Hematopoietic multipotent progenitor cell treated with erythropoietin and hydrocortisone succinate and interleukin-3 and kit ligand, for 8 days (in vitro differentiated cells): ENCODE data around the gene XRCC1.
"Not testable (repeated sequence)": the region's sequence is repeated elsewhere in the genome, so short reads cannot be mapped to it uniquely, and the experiment has no call there.

ENCODE experiments used
- DNase-seq: peaks from one replicate; pipeline ENCODE4 v3.0.0-alpha.2; 2015

The XRCC1 gene, protein sequence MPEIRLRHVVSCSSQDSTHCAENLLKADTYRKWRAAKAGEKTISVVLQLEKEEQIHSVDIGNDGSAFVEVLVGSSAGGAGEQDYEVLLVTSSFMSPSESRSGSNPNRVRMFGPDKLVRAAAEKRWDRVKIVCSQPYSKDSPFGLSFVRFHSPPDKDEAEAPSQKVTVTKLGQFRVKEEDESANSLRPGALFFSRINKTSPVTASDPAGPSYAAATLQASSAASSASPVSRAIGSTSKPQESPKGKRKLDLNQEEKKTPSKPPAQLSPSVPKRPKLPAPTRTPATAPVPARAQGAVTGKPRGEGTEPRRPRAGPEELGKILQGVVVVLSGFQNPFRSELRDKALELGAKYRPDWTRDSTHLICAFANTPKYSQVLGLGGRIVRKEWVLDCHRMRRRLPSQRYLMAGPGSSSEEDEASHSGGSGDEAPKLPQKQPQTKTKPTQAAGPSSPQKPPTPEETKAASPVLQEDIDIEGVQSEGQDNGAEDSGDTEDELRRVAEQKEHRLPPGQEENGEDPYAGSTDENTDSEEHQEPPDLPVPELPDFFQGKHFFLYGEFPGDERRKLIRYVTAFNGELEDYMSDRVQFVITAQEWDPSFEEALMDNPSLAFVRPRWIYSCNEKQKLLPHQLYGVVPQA

GRCh38 chr19:43575156-43575950 lies at the start of gene XRCC1, which contains the start of gene PINLYP:
XRCC1 (minus strand) TSS chr19:43575527; CDS start chr19:43575458, 69 bp downstream.
PINLYP (plus strand) TSS chr19:43575801; CDS start chr19:43577192, 1,391 bp downstream.
- DNase-seq: peak; percentile 99

- DNase-seq: peak; percentile 92
Measured at GRCh38 chr19:43624933-43625332, 49.6 kb upstream of the XRCC1 start.

DNA sequence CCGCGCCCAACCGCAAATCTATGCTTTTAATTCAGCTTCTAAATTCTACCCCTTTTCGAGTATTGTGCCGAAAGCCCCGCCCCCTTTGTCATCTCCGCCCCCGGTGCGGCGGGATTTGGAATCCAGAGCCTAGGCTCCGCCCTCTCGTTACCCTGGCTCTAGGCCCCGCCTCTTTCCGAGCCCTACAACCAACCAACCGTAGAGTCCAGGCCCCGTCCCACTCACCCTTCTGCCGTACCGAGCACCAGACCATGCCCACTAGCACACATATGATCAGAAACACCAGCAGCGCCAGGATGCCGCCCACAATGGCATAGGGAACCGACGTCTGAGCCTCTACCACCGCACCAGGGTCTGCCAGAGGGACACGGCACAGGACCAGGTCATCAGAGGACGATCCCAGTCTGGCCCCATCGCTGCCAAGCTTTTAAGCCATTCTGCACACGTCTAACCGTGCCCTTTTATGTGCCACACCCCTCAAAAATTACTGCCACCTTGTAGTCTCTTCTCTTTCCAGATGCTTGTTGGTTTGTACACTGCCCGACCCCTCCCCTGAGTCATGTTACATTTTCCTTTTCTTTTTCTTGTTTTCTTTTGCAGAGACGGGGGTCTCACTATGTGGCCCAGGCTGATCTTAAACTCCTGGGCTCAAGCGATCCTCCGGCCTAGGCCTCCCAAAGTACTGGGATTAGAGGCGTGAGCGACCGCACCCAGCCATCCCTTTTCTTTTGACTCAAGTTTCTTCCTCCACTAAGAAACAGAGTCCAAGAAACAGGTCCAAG lies 48.8 kb upstream of the XRCC1 start:
- DNase-seq: peak; percentile 41

DNA sequence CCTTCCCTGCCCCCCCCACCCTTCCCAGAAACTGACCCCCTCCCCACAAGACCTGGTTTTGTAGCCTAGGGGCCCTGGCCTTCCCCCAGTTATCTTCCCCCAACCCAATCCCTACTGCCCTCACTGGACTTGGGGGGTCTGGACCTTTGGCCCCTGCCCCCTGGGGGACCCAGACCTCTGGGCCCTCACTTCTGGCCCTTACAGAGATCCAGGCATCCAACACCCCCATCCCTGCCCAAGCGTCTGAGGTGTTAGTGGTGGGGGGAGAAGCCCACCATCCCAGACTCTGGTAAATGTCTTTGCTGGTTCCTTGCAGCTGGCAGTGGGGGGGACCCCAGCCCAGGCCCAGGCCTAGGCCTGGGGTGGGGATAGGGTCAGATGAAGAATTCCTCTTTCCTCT lies 47.6 kb upstream of the XRCC1 start:
- no peak for DNase-seq

DNA sequence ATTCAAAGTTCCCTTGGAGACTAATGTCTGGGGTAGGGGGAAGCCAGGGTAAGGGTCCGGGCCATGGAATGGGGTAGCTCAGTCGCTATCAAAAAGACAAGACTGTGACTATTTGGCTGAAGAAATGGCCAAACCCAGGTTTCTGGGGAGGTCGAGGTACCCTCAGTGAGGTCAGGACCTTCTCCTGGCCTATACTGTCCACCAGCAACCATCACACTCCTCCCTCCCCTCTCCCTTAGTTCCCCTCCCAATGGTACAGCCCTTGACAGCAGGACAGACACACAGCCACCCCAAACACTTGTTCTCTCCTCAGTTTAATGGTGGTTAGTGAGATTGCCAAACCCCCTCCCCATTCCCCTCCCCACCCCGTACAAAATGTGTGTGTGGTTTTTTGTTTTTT lies 46.7 kb upstream of the XRCC1 start:
- DNase-seq: no peak

GRCh38 chr19:43620061-43621001 lies 45.0 kb upstream of the XRCC1 start:
- no peak for DNase-seq

GRCh38 chr19:43619262-43620060 lies 44.1 kb upstream of the XRCC1 start, which contains the start of gene ZNF428:
ZNF428 (minus strand) TSS chr19:43619629; CDS start chr19:43614304, 5,325 bp downstream.
- DNase-seq: peak; percentile 93

GRCh38 chr19:43618921-43619261 lies 43.6 kb upstream of the XRCC1 start:
- DNase-seq: peak; percentile 89

- no peak for DNase-seq
Measured at GRCh38 chr19:43616954-43617353, 41.6 kb upstream of the XRCC1 start.

DNA sequence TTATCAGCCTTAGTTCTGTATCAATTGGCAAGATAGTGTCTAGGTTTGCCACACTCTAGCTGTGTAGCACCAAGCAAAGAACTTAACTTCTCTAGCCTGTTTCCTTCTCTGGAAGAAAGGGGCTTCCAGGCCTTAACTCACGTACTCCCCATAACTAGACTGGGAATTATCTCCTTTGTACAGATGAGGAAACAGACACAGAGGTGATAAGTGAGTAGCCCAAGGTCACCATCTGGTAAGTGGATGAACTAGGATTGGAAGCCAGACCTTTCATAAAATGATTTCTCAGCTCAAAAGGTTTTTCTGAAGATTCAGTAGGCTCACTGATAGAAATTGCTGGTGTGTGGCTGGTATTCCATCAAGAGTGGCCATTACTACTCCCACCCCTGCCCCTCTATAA lies 41.0 kb upstream of the XRCC1 start:
- DNase-seq: peak; percentile 25

- no peak for DNase-seq
Measured at GRCh38 chr19:43612374-43612773, 37.0 kb upstream of the XRCC1 start.

DNA sequence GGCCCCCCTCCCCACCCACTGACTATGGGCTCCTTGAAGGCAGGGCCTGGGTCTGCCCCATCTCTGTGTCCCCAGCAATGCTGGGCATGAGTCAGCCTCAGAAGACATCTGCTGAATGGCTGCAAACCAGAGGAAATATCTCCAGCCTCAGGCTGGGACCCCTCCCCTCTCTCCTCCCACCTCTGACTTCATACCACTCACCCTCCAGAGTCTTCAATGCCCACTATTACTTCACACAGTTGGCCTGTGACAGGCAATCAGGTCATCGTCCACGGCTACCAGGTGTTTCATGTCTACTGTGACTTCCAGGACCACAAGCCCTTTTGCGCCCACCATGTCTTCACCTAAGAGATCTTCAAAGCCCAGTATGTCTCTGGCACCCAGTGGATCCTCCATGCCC lies 36.5 kb upstream of the XRCC1 start, which contains the start of gene SRRM5:
TSS of gene SRRM5 (plus strand) at position 301 of the 400 bp plus-strand sequence. CDS start at position 335, 34 bp downstream.
- DNase-seq: no peak

DNA sequence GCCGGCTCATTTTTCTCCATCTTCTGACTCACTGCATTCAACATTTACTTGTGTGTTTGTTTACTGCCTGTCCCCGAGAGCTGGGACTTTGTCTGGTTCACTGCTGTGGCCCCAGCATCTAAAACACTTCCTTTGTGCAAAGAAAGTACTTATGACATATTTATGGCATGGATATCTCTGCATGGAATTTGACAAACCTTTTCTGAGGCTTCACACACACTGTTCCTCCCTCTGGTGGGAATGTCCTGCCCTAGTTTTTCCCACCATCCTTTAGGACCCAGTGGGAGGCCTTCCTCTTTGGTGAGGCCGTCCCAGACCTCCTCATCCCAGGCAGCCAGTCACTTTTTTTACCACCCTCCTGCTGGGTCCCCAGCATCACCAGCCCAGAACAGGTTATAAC lies 35.2 kb upstream of the XRCC1 start:
- no peak for DNase-seq

DNA sequence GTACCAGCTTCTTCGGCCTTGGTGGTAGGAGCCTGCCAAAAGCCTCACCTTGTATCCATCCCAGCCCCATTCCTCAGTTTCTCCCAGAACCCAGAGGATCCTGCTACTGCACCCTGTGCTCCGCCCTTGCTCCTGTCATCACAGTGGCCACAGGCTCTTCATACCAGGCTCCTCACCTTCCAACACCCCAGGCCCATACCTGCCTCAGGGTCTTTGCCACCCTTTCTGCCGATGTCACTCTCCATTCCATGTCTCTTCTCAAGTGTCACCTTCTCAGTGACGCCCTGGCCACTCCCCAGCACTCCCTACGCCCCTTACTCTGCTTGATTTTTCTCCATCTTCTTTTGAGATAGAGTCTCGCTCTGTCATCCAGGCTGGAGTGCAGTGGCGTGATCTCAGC lies 34.5 kb upstream of the XRCC1 start:
- no peak for DNase-seq

- no peak for DNase-seq
Measured at GRCh38 chr19:43607238-43608205, 32.2 kb upstream of the XRCC1 start.

DNA sequence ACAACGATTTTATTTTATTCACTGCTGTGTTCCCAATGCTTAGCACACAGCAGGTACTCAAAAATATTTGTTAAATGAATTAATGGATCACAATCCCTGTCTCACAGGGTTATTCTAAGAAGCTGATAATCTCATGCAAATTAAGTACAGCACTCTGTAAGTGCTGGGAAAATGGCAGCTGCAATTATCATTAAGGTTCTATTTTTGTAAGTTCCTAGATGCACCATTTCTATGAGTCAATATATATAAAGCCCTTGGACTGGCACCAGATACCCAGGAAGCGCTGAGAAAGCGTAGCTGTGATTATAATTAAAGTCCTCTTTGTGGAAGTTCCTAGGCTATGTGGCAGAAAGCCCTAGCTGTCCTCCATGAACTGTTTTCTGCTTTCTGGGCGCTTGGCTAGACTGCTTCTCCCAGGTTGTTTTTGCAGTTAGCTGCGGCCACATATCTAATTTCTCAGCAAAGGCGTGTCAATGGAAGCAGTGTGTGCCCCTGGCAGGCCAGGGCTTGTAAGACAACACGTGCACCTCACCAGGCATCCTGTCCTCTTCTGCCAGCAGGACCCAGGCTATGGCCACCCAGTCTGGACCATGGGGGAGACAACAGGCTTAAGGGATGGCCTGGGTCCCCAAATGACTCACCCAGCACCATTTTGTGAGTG lies 31.4 kb upstream of the XRCC1 start:
- DNase-seq: no peak

- peak; percentile 24 for DNase-seq
Measured at GRCh38 chr19:43605875-43606568, 30.7 kb upstream of the XRCC1 start.

DNA sequence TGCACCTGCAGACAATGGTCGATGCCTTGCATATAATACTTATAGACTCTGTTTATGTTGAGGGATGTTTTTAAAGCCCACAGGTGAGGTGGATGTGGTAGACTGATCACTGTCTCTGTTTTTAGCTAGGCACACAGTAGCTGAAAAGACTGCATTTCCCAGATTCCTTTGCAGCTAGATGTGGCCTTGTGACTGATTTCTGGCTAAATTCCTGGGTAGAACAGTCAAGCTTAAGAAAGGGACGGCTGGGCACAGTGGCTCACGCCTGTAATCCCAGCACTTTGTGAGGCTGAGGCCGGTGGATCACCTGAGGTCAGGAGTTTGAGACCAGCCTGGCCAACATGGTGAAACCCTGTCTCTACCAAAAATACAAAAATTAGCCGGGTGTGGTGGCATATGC lies 25.0 kb upstream of the XRCC1 start:
- DNase-seq: not testable (repeated sequence)
